OCI-LY1 (cell line): ENCODE results near the gene PRKCA.

Experiments used
- EZH2 ChIP-seq: fragments of 200-600 bp; sonication (generic), shearing (Covaris generic); IDR thresholded peaks from 2 replicates; pipeline ENCODE4 v1.8.0; 2017; ENCODE audit warnings: borderline replicate concordance, mixed run types, mild to moderate bottlenecking, antibody characterized with exemption, low read length, moderate library complexity, mixed read lengths
- TF ChIP-seq, protein P1 (sequence below): fragments of 200-600 bp; sonication (generic), shearing (Covaris generic); IDR thresholded peaks from 2 replicates; pipeline ENCODE4 v1.5.1; 2017; ENCODE audit warnings: mild to moderate bottlenecking, antibody characterized with exemption, low read length, moderate library complexity, mixed read lengths

DNA sequence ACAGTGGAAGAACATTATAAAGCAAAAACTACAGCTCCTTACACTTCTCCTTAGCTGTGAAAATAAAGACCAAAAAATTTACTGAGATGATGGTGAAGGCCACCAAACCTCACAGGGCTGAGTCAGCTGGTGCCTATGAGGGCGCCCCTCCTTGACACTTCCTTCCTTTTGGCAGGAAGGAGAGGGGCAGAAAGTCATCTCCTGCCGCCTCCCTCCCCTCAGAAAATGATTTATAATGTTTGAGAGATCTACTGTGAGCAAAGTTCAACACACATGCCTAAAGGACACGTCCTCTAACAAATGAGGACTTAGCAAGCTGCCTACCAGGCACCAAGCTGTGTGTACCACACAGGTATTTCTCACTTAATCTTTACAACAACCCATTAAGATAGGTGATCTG is 245.7 kb downstream of the PRKCA start:
- TF ChIP-seq EZH2: no peak
- TF ChIP-seq, protein P1, sequence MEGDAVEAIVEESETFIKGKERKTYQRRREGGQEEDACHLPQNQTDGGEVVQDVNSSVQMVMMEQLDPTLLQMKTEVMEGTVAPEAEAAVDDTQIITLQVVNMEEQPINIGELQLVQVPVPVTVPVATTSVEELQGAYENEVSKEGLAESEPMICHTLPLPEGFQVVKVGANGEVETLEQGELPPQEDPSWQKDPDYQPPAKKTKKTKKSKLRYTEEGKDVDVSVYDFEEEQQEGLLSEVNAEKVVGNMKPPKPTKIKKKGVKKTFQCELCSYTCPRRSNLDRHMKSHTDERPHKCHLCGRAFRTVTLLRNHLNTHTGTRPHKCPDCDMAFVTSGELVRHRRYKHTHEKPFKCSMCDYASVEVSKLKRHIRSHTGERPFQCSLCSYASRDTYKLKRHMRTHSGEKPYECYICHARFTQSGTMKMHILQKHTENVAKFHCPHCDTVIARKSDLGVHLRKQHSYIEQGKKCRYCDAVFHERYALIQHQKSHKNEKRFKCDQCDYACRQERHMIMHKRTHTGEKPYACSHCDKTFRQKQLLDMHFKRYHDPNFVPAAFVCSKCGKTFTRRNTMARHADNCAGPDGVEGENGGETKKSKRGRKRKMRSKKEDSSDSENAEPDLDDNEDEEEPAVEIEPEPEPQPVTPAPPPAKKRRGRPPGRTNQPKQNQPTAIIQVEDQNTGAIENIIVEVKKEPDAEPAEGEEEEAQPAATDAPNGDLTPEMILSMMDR: no peak
